K562 (cell line): ENCODE results near the gene TMEM273. TPM values are rescaled to one million over a fixed set of nuclear protein-coding genes. Genes with fewer than 3 reads are reported as not detected.

ENCODE experiments used
- ASH1L ChIP-seq: fragments of 450-650 bp; IDR thresholded peaks from 2 replicates; pipeline ENCODE4 v1.6.1; 2018; ENCODE audit warnings: borderline replicate concordance, mild to moderate bottlenecking, low read depth; ENCODE audit not compliant: partially characterized antibody
- BRD4 ChIP-seq: fragments of 200-600 bp; sonication (generic); IDR thresholded peaks from 2 replicates; pipeline ENCODE4 v1.6.1; 2017; ENCODE audit warnings: inconsistent platforms
- EGR1 ChIP-seq: fragments of 450-650 bp; conservative IDR thresholded peaks from 2 replicates; pipeline ENCODE4 v1.6.1; 2017; ENCODE audit warnings: mild to moderate bottlenecking
- PHF20 ChIP-seq: fragments of 450-650 bp; IDR thresholded peaks from 2 replicates; pipeline ENCODE4 v1.6.1; 2018; ENCODE audit not compliant: partially characterized antibody
- PPARD ChIP-seq: fragments of 250-450 bp; sonication (Bioruptor Pico); IDR thresholded peaks from 2 replicates; pipeline ENCODE4 v1.8.0; 2022; ENCODE audit warnings: inconsistent platforms, mild to moderate bottlenecking, moderate library complexity
- RB1 ChIP-seq: fragments of 450-650 bp; IDR thresholded peaks from 2 replicates; pipeline ENCODE4 v1.6.1; 2017; ENCODE audit warnings: low read depth, mild to moderate bottlenecking
- RBM39 ChIP-seq: fragments of 200-400 bp; formaldehyde crosslinking; optimal IDR thresholded peaks from 2 replicates; pipeline ENCODE3; 2018; ENCODE audit warnings: low read depth, low read length
- RFX7 ChIP-seq: fragments of 250-450 bp; sonication (Bioruptor Pico); IDR thresholded peaks from 2 replicates; pipeline ENCODE4 v1.5.1; 2021; ENCODE audit warnings: mild to moderate bottlenecking
- SMARCA4 ChIP-seq: fragments of 450-650 bp; IDR thresholded peaks from 2 replicates; pipeline ENCODE4 v1.6.1; 2016
- SRSF9 ChIP-seq: fragments of 200-400 bp; formaldehyde crosslinking; IDR thresholded peaks from 2 replicates; pipeline ENCODE4 v1.6.1; 2017; ENCODE audit warnings: low read depth, low read length, borderline replicate concordance
- TAF1 ChIP-seq: IDR thresholded peaks from 2 replicates; pipeline ENCODE4 v1.6.1; 2011; ENCODE audit warnings: mild to moderate bottlenecking, low read length, moderate library complexity; ENCODE audit not compliant: insufficient read depth, control insufficient read depth, severe bottlenecking; ENCODE audit errors: extremely low read depth
- ZNF23 ChIP-seq: fragments of 250-450 bp; sonication (Bioruptor Pico); IDR thresholded peaks from 2 replicates; pipeline ENCODE4 v1.4.0; 2020; ENCODE audit warnings: mild to moderate bottlenecking
- polyA plus RNA-seq, 8 experiments: library from polyadenylated mRNA; depleted of rRNA in 4 of 8; stranded (reverse) in 5 of 8; unstranded in 3 of 8; fragments of >200 nt; fragmentation: Nextera tagmentation in 2 of 8; fragmentation: Illumina TruSeq in 1 of 8; extraction: Ambion mirVana in 2 of 8; extraction: Trizol in 1 of 8; gene quantifications; 2 replicates each; pipeline versions ENCODE4 v1.2.1 to v1.2.3, GENCODE V29; 2011 to 2014; ENCODE audit warnings: inconsistent platforms in 1 of 8, missing spikeins in 1 of 8
- total RNA-seq, 7 experiments: library from RNA; depleted of rRNA in 6 of 7; stranded (reverse); fragments of >200 nt in 6 of 7; fragmentation: Illumina TruSeq in 2 of 7; extraction: Trizol in 2 of 7; gene quantifications; 2 replicates each; pipeline versions ENCODE4 v1.2.1 to v1.2.3, GENCODE V29; 2011 to 2021; ENCODE audit warnings: low replicate concordance in 1 of 7
- TF ChIP-seq, protein P1 (sequence below): sonication (generic); formaldehyde crosslinking; IDR thresholded peaks from 2 replicates; pipeline ENCODE4 v1.8.1; 2023; ENCODE audit warnings: mild to moderate bottlenecking, missing genetic modification reagents, moderate library complexity
- TF ChIP-seq, protein P2 (sequence below): IDR thresholded peaks from 2 replicates; pipeline ENCODE4 v1.6.1; 2012; ENCODE audit warnings: low read depth, low read length, improper control_type of control experiment, borderline replicate concordance
- TF ChIP-seq, protein P3 (sequence below), 2 experiments: fragments of 450-650 bp; IDR thresholded peaks; 2 replicates each; pipeline ENCODE4 v1.6.1; 2016; ENCODE audit warnings: mild to moderate bottlenecking in 2 of 2, borderline replicate concordance in 1 of 2, low read depth in 1 of 2, moderate library complexity in 1 of 2
- TF ChIP-seq, protein P4 (sequence below): sonication (generic); formaldehyde crosslinking; IDR thresholded peaks from 2 replicates; pipeline ENCODE4 v1.4.0; 2020; ENCODE audit warnings: mild to moderate bottlenecking, missing genetic modification reagents

TMEM273 gene
- total and polyA plus RNA-seq, 9 of the 15 experiments (the other 6 are each of a cell fraction or from before 2014, with no cell fraction given), result 39.2 to 131 (median 95.6) TPM

DNA sequence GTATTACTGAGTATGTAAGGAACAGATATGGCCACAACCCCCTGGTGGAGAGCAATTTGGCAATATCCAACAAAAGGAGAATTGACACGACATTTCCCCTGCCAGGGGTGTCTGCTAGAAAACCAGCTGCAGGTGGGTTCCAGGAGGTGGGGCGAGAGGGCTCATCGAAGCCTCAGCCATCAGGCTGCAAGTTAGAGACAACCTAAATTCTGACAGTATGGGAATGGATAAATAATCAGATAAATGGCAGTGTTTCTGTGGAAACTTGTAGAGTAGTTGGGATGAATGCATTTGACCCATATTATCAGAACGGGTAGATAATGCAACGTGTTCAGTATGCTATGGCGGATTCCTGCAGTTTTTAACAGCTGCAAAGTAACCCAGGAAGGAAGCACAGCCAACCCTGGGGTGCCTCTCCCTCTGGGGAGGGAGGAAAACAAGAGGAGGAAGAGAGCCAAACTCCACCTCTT lies 3.5 kb downstream of the TMEM273 start (continued):
- TF ChIP-seq, protein P1, sequence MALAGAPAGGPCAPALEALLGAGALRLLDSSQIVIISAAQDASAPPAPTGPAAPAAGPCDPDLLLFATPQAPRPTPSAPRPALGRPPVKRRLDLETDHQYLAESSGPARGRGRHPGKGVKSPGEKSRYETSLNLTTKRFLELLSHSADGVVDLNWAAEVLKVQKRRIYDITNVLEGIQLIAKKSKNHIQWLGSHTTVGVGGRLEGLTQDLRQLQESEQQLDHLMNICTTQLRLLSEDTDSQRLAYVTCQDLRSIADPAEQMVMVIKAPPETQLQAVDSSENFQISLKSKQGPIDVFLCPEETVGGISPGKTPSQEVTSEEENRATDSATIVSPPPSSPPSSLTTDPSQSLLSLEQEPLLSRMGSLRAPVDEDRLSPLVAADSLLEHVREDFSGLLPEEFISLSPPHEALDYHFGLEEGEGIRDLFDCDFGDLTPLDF, result no peak
- no peak for TF ChIP-seq RBM39
- TF ChIP-seq, protein P2, sequence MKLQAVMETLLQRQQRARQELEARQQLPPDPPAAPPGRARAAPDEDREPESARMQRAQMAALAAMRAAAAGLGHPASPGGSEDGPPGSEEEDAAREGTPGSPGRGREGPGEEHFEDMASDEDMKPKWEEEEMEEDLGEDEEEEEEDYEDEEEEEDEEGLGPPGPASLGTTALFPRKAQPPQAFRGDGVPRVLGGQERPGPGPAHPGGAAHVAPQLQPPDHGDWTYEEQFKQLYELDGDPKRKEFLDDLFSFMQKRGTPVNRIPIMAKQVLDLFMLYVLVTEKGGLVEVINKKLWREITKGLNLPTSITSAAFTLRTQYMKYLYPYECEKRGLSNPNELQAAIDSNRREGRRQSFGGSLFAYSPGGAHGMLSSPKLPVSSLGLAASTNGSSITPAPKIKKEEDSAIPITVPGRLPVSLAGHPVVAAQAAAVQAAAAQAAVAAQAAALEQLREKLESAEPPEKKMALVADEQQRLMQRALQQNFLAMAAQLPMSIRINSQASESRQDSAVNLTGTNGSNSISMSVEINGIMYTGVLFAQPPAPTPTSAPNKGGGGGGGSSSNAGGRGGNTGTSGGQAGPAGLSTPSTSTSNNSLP, result no peak; the same call in 1 of the 2 replicates
- 0 out of 2 replicates have a peak, but pooled peaks have one; percentile 10 for TF ChIP-seq SMARCA4
- TF ChIP-seq TAF1, result no peak
- TF ChIP-seq, protein P3, sequence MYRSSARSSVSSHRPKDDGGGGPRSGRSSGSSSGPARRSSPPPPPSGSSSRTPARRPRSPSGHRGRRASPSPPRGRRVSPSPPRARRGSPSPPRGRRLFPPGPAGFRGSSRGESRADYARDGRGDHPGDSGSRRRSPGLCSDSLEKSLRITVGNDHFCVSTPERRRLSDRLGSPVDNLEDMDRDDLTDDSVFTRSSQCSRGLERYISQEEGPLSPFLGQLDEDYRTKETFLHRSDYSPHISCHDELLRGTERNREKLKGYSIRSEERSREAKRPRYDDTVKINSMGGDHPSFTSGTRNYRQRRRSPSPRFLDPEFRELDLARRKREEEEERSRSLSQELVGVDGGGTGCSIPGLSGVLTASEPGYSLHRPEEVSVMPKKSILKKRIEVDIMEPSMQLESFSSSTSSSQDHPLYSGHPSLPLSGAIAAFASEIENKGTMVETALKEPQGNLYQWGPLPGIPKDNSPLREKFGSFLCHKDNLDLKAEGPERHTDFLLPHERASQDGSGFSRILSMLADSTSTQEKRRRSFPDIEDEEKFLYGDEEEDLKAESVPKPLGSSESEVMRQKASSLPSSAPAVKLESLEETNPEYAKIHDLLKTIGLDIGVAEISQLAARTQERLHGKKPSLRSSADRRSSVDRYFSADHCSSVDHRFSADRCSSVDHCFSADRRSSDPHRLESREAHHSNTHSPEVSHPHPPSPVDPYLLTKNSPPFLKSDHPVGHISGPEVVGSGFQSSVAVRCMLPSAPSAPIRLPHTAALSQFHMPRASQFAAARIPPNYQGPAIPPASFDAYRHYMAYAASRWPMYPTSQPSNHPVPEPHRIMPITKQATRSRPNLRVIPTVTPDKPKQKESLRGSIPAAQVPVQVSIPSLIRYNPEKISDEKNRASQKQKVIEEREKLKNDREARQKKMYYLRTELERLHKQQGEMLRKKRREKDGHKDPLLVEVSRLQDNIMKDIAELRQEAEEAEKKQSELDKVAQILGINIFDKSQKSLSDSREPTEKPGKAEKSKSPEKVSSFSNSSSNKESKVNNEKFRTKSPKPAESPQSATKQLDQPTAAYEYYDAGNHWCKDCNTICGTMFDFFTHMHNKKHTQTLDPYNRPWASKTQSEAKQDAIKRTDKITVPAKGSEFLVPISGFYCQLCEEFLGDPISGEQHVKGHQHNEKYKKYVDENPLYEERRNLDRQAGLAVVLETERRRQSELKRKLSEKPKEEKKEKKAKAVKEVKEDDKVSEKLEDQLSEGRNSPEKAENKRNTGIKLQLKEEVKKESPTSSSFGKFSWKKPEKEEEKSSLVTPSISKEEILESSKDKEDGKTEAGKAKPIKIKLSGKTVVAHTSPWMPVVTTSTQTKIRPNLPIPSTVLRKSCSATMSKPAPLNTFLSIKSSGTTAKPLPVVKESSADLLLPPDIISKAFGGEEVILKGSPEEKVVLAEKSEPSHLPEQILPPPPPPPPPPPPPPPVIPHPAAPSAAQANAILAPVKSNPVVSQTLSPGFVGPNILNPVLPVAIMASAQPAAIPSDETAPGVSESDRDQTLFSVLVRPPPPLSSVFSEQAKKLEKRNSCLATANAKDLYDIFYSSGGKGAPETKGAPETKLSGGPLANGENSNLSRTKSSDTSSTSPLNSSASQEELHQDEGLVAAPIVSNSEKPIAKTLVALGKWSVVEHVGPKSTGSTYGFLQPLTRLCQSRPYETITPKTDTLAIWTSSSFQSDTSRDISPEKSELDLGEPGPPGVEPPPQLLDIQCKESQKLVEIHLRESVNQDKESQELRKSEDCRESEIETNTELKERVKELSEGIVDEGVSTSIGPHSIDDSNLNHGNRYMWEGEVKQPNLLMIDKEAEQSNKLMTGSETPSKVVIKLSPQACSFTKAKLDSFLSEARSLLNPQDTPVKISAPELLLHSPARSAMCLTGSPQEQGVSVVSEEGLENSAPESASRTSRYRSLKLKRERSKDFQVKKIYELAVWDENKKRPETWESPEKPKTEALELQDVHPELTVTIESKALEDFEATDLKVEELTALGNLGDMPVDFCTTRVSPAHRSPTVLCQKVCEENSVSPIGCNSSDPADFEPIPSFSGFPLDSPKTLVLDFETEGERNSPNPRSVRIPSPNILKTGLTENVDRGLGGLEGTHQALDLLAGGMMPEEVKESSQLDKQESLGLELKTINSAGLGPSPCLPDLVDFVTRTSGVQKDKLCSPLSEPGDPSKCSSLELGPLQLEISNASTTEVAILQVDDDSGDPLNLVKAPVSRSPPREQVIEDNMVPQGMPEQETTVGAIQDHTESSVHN (IDR thresholded peaks at IDR 0.05; ENCODE audit: borderline replicate concordance in 1 of 2, low read depth in 1 of 2), result no peak
- no peak for TF ChIP-seq ZNF23
- TF ChIP-seq, protein P4, sequence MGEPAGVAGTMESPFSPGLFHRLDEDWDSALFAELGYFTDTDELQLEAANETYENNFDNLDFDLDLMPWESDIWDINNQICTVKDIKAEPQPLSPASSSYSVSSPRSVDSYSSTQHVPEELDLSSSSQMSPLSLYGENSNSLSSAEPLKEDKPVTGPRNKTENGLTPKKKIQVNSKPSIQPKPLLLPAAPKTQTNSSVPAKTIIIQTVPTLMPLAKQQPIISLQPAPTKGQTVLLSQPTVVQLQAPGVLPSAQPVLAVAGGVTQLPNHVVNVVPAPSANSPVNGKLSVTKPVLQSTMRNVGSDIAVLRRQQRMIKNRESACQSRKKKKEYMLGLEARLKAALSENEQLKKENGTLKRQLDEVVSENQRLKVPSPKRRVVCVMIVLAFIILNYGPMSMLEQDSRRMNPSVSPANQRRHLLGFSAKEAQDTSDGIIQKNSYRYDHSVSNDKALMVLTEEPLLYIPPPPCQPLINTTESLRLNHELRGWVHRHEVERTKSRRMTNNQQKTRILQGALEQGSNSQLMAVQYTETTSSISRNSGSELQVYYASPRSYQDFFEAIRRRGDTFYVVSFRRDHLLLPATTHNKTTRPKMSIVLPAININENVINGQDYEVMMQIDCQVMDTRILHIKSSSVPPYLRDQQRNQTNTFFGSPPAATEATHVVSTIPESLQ (CRISPR knock-in tag), result no peak
- TF ChIP-seq PPARD (CRISPR knock-in tag), result no peak
- no peak for TF ChIP-seq RB1
- TF ChIP-seq ASH1L, result no peak
- no peak for TF ChIP-seq EGR1
- no peak for TF ChIP-seq SRSF9
- no peak for TF ChIP-seq RFX7 (CRISPR knock-in tag)
- no peak for TF ChIP-seq PHF20
- no peak for TF ChIP-seq BRD4
